Skin of body (tissue), 2 donors: ENCODE measurements around the gene B9D2. TPM values are rescaled to one million over a fixed set of nuclear protein-coding genes. Genes with fewer than 3 reads are reported as not detected.
"Not testable (repeated sequence)": the region's sequence is repeated elsewhere in the genome, so short reads cannot be mapped to it uniquely, and the experiment has no call there.

Source experiments
- DNase-seq: peaks from one replicate; lab custom pipeline; 2025; lab: John Stamatoyannopoulos, UW
- total RNA-seq: library from RNA; depleted of rRNA; stranded (reverse); fragments of >200 nt; gene quantifications from one replicate; pipeline ENCODE4 v1.2.3, GENCODE V29; 2014

B9D2 gene
- total RNA-seq, 1 donor from 2014 or later, result 0.89 TPM

DNA sequence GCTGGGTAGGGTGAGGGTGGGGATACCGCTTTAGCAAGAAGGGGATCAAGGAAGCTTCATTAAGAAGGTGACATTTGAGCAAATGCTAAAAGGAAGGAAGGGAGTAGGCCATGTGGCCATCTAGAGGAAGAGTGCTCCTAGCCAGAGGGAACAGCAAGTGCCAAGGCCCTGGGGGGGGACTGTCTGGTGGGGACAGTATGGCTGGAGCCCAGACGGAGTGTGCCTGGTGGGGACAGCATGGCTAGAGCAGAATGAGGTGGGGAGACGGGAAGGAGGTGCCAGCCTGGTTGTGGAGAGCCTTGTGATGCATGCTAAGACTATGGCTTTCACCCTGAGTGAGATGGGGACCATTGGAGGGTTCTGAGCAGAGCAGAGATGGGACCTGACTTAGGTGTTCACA, 8.1 kb downstream of the B9D2 start:
- no peak for DNase-seq

GRCh38 chr19:41355035-41355434, 8.9 kb downstream of the B9D2 start:
- DNase-seq, result no peak

GRCh38 chr19:41354343-41354953, 9.5 kb downstream of the B9D2 start:
- no peak for DNase-seq

DNA sequence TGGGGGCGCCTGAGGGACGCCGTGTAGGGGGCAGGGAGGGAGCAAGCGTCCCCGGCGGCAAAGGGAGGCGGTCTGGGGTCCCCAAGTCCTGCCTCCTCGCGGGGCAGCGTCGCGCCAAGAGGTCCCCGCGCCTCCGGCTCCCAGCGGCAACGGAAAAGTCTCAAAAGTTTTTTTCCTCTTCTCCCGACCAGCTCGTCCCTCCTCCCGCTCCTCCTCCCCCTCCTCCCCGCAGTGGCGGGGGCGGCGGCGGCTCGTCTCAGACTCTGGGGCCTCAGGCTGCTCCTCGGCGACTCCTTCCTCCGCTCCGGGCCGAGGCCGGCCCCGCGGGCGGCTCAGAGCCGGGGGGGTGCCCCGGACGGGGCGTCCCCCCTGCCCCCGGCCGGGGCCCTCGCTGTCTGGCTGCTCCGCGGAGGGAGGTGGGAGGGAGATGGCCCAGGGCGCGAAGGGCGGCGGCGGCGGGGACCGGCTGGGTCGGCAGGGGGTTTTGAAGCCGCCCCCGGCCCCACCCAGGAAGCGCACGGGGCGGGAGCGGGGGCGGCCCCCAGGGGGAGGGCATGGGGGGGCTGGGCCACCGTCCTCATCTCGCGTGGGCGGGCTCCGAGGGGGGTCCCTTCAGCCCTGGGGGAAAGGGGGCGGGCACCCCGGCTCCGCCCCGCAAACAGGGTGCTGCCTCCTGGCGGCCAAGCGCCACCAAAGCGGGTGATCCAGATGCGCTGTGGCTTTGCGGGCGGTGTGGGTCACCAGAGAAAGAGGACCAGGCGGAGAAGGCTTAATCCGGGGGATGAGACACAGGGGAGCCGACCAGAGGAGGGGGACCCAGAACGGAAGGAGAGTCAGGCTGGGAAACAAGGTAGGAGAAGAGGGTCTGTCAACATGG, 10.2 kb downstream of the B9D2 start, which contains the start of gene TGFB1:
TGFB1 (minus strand) TSS at position 457 of the 877 bp plus-strand sequence. CDS start 878 bp downstream, outside the sequence.
- DNase-seq, result peak; percentile 82

DNA sequence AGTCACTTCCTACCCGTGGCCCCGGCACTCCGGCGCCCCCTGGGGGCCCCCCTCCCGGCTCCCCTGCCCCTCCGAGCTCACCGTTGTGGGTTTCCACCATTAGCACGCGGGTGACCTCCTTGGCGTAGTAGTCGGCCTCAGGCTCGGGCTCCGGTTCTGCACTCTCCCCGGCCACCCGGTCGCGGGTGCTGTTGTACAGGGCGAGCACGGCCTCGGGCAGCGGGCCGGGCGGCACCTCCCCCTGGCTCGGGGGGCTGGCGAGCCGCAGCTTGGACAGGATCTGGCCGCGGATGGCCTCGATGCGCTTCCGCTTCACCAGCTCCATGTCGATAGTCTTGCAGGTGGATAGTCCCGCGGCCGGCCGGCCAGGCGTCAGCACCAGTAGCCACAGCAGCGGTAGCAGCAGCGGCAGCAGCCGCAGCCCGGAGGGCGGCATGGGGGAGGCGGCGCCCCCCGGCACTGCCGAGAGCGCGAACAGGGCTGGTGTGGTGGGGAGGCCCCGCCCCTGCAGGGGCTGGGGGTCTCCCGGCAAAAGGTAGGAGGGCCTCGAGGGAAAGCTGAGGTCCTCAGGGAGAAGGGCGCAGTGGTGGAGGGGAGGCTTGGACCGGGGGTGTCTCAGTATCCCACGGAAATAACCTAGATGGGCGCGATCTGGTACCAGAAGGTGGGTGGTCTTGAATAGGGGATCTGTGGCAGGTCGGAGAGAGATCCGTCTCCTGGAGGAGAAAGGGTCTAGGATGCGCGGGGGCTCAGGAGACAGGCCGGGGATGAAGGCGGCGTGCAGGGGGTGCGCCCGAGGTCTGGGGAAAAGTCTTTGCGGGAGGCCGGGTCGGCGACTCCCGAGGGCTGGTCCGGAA, 11.1 kb downstream of the B9D2 start:
- DNase-seq, result no peak

DNA sequence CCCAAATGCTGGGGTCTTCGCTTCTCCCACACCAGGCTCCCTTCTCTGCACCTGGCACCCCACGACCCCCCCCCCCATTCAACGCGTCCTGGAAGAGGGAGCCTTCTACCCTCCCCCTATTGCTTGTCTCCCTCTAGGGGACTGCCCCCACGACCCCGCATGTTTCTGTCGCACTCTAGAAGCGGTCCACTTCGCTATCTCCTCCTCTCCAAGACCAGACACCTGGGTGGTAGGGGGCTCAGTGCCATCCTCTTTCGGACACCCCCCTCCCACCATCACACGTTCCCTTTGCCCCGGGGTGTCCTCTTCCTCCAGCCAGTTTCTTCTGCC, 11.7 kb downstream of the B9D2 start:
- DNase-seq, result no peak

DNA sequence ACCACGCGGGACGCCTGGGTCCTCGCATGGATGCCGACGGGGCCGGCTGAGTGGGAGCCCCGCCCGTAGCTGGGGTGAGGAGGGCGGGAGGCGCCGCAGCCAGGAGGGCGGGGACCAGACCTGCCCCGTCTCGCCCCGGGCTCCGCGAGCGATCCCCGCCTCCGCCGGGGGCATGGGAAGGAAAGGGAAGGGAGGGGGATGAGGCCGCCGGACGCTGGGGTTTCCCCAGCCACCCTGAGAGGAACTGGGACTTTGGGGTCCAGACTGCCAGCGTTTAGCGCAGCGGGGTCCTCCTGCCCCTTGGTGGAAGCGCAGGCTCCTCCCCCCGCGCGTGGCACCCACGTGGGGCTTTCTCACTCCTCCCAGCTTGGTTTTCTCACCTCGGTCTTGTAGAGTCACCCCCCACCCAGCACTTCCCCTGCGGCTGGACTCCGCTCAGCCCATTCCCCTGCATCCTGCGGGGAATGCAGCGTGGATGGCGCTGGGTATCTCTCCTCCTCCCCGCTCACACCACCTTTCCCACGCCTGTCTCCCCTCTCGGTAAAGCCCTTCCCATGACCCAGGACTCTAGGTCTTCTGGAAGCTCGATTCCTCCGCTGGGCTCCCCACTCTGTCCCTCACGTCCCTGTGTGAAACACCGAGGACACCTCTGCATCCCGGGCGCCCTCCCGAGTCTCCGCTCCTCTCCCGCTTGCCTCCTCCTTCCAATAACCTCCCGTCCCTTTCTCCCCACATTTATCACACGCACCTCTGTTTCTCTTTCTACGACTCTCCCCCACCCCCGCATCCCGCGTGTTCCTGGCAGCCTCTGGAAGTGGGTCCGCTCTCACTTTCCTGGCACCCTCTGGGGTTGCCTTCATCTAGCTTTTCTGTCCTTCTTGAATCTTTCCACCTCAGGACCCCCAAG, 12.4 kb downstream of the B9D2 start:
- no peak for DNase-seq

- DNase-seq, result no peak
Measured at GRCh38 chr19:41350735-41351338, 13.1 kb downstream of the B9D2 start.

GRCh38 chr19:41346916-41347315, 17.0 kb downstream of the B9D2 start:
- DNase-seq, result not testable (repeated sequence)

DNA sequence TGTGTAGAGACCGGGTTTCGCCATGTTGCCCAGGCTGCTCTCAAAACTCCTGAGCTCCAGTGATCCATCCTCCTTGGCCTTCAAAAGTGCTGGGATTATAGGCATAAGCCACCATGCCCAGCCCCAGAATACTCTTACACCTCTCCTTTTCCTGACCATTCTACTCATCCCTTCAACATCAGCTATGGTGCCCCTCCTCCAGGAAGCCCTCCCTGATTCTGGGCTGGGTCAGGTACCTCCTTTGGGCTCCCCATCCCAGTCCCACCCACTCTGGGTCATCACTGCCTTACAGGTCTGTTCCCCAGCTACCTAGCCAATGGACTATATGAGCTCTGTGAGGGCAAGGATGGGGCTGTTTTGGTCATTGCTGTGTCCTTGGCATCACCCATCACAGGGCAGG, 19.8 kb downstream of the B9D2 start:
- no peak for DNase-seq

DNA sequence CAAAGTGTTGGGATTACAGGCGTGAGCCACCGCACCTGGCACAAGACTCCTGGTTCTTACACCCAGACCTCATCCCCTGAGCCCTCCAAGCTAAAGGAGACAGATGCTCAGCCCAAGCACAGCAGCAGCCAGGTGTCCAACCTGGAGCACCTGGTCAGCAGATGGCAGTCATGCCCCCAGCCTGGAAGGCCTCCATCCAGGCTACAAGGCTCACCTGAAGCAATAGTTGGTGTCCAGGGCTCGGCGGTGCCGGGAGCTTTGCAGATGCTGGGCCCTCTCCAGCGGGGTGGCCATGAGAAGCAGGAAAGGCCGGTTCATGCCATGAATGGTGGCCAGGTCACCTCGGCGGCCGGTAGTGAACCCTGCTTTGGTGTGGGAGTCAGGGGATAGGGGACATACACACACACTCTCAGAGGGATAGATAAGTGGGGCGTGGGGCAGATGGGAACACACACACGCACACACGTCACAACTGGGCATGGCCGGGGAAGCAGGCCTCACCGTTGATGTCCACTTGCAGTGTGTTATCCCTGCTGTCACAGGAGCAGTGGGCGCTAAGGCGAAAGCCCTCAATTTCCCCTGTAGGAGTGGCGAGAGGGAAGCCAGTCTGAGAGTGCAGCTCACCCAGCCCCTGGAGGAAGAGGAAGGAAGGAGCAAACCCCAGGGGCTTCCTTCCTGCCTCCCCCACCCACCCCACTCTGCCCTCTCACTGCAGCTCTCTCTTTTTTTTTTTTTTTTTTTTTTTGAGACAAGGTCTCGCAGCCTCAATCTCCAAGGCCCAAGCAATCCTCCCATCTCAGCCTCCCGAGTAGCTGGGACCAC, 22.1 kb downstream of the B9D2 start:
- DNase-seq, result no peak

DNA sequence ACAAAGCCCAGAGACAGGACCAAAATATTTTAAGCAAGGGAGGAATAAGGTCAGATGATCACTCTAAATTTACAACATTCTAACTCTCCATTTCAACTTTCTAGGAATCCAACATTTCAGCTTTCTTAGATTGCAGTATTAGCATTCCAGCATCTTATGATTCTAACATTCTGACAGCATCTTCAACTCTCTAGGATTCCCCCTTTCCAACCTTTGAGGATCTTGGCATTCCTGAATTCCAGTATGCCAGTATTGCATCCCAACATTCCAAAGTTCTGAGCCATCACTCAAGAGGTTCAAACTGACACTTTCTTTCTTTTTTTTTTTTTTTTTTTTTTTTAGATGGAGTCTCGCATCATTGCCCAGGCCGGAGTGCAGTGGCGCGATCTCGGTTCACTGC, 24.0 kb downstream of the B9D2 start:
- no peak for DNase-seq

GRCh38 chr19:41335467-41335866, 28.5 kb downstream of the B9D2 start:
- no peak for DNase-seq

DNA sequence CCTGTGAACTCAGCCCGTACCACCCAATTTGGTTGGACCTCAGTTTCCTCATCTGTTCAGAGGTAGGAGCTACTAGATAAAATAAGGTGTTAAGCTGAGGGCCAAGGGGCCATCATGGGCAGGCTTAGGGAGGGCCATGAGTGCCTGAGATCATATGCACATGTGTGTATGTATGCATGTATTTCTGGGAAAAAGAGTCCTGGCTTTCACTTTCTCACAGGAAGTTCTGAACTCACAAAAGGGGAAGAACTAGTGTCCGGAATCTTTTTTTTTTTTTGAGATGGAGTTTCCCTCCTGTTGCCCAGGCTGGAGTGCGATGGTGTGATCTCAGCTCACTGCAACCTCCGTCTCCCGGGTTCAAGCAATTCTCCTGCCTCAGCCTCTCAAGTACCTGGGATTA, 29.2 kb downstream of the B9D2 start:
- DNase-seq, result no peak

GRCh38 chr19:41332468-41332867, 31.5 kb downstream of the B9D2 start:
- no peak for DNase-seq

DNA sequence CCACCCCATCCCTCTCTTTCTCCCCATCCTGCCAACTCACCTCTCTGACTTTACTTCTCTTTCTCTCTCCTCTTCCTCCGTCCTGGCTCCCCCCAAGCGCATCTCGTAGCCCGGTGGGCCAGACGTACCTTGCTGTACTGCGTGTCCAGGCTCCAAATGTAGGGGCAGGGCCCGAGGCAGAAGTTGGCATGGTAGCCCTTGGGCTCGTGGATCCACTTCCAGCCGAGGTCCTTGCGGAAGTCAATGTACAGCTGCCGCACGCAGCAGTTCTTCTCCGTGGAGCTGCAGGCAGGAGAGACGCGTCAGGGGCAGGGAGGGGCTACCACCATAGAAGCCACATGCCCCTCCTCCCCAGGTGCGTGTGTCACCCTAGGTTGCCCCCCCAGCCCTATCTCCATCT, 31.9 kb downstream of the B9D2 start:
- no peak for DNase-seq

DNA sequence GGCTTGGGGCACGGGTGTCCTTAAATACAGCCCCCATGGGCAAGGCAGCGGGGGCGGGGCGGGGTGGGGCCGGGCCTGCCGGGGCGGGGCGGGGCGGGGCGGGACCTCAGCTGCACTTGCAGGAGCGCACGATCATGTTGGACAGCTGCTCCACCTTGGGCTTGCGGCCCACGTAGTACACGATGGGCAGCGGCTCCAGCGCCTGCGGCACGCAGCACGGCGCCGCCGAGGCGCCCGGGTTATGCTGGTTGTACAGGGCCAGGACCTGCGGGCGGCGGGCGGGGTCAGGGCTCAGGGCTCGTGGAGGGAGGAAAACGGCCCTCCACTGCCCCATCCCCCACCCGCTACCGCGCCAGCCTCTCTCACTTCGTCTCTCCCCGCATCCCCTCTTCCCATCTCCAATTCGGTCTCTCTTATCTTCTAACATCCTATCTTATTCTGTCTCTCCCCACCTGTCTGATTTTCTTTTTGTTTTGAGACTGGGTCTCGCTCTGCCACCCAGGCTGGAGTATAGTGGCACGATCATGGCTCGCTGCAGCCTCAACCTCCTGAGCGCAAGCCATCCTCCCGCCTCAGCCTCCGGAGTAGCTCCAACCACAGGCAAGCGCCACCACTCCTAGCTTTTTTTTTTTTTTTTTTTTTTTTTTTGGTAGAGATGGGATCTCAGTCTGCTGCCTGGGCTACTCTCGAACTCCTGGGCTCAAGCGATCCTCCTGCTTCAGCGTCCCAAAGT, 32.8 kb downstream of the B9D2 start:
- no peak for DNase-seq

DNA sequence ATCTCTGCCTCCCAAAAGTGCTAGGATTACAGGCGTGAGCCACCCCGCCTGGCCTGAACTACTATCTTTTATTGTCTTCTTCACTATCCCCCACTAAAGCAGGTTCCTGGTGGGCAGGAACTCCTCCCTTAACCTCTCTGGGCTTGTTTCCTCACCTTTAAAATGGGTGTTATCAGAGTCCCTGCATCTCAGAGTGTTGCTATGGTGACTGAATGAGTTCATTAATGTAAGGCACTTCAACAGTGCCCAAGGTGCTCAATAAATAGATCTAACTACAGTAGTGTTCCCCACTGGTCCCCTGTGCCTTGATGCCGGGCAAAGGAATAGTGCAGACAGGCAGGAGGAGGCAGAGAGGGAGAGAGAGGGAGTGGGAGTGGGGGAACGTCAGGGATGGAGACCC, 33.5 kb downstream of the B9D2 start:
- no peak for DNase-seq

- no peak for DNase-seq
Measured at GRCh38 chr19:41328842-41329225, 35.1 kb downstream of the B9D2 start.
